HepG2 (cell line): ENCODE results near the gene CSNK1D.

Experiments used
- ADNP ChIP-seq: sonication (generic); formaldehyde crosslinking; IDR thresholded peaks from 2 replicates; pipeline ENCODE4 v1.4.0; 2020; ENCODE audit warnings: missing genetic modification reagents
- ATF3 ChIP-seq: sonication (generic); formaldehyde crosslinking; IDR thresholded peaks from 2 replicates; pipeline ENCODE4 v1.4.0; 2020; ENCODE audit warnings: missing genetic modification reagents
- CTCF ChIP-seq: sonication (generic); formaldehyde crosslinking; IDR thresholded peaks from 2 replicates; pipeline ENCODE4 v1.5.0; 2020; ENCODE audit warnings: mild to moderate bottlenecking, missing genetic modification reagents, moderate library complexity
- FOXP1 ChIP-seq, 2 experiments: fragments of 450-650 bp in 1 of 2; IDR thresholded peaks; 2 replicates each; pipeline ENCODE4 v1.6.1; 2017 to 2018; ENCODE audit warnings: antibody characterized with exemption in 1 of 2
- HBP1 ChIP-seq: IDR thresholded peaks from 2 replicates; pipeline ENCODE4 v1.6.1; 2016; ENCODE audit warnings: low read depth, control low read depth
- HMG20A ChIP-seq: IDR thresholded peaks from 2 replicates; pipeline ENCODE4 v1.6.1; 2016; ENCODE audit warnings: borderline replicate concordance
- MYC ChIP-seq: sonication (generic); formaldehyde crosslinking; IDR thresholded peaks from 2 replicates; pipeline ENCODE4 v1.9.0; 2021; ENCODE audit warnings: missing genetic modification reagents, borderline replicate concordance
- SMAD3 ChIP-seq: sonication (generic); formaldehyde crosslinking; IDR thresholded peaks from 2 replicates; pipeline ENCODE4 v1.4.0; 2020; ENCODE audit warnings: missing genetic modification reagents
- SRF ChIP-seq: IDR thresholded peaks from 2 replicates; pipeline ENCODE4 v1.6.1; 2011; ENCODE audit warnings: mild to moderate bottlenecking, low read depth, low read length, moderate library complexity
- TBL1XR1 ChIP-seq: fragments of 150-350 bp; IDR thresholded peaks from 2 replicates; pipeline ENCODE4 v1.6.1; 2014; ENCODE audit warnings: borderline replicate concordance, low read length; ENCODE audit not compliant: partially characterized antibody
- TMF1 ChIP-seq: sonication (generic); formaldehyde crosslinking; IDR thresholded peaks from 2 replicates; pipeline ENCODE4 v1.8.1; 2022; ENCODE audit warnings: low read depth, missing genetic modification reagents
- ZNF672 ChIP-seq: sonication (generic); formaldehyde crosslinking; IDR thresholded peaks from 2 replicates; pipeline ENCODE4 v1.8.1; 2022; ENCODE audit warnings: missing genetic modification reagents
- ZNF792 ChIP-seq: IDR thresholded peaks from 2 replicates; pipeline ENCODE4 v1.6.1; 2016

- TF ChIP-seq CTCF (no peak), TBL1XR1 (no peak), ATF3 (CRISPR knock-in tag) (no peak), HMG20A (CRISPR knock-in tag) (no peak), ZNF672 (CRISPR knock-in tag) (no peak), MYC (CRISPR knock-in tag) (no peak), HBP1 (CRISPR knock-in tag) (no peak), SRF (no peak), SMAD3 (no peak), ADNP (CRISPR knock-in tag) (no peak), TMF1 (CRISPR knock-in tag) (no peak), ZNF792 (CRISPR knock-in tag) (no peak), FOXP1 (IDR thresholded peaks at IDR 0.05) (no peak), FOXP1 (CRISPR knock-in tag; IDR thresholded peaks at IDR 0.05) (no peak)
These were observed 7.6 kb upstream of the CSNK1D start for GRCh38 chr17:82281076-82281475.
